CD14-positive monocyte (primary cell): ENCODE measurements around the gene SEPTIN6. TPM values are rescaled to one million over a fixed set of nuclear protein-coding genes. Genes with fewer than 3 reads are reported as not detected.

Source experiments
- DNase-seq, 3 donors: peaks; one replicate each; pipeline ENCODE4 v3.0.0-alpha.2; 2011 to 2022
- H2AFZ ChIP-seq: 2 replicates; pipeline ENCODE4 v1.6.0; 2012; ENCODE audit warnings: mild to moderate bottlenecking, low read depth, low read length, inconsistent platforms; ENCODE audit not compliant: insufficient read depth, poor library complexity, severe bottlenecking
- H3K27ac ChIP-seq, 2 donors: 1 replicate in 1 of 2; 2 replicates in 1 of 2; pipeline ENCODE4 v1.5.1; 2012 to 2013; ENCODE audit warnings: low read length in 2 of 2, control low read depth in 1 of 2, inconsistent platforms in 1 of 2, low read depth in 1 of 2, mild to moderate bottlenecking in 1 of 2
- H3K27me3 ChIP-seq, 2 donors: one replicate each; pipeline versions ENCODE4 v1.6.0 to v1.6.1; 2011 to 2013; ENCODE audit warnings: low read length in 2 of 2; ENCODE audit not compliant: control insufficient read depth in 2 of 2, insufficient read depth in 2 of 2
- H3K36me3 ChIP-seq, 2 donors: replicated peaks in 1 of 2; 1 replicate in 1 of 2; 2 replicates in 1 of 2; pipeline versions ENCODE4 v1.5.1 to v1.6.1; 2012 to 2013; ENCODE audit warnings: low read length in 2 of 2, control low read depth in 1 of 2, inconsistent platforms in 1 of 2, mild to moderate bottlenecking in 1 of 2; ENCODE audit not compliant: insufficient read depth in 2 of 2, control insufficient read depth in 1 of 2
- H3K4me1 ChIP-seq, 2 donors: 1 replicate in 1 of 2; 2 replicates in 1 of 2; pipeline versions ENCODE4 v1.5.1 to v1.6.1; 2012 to 2013; ENCODE audit warnings: low read length in 2 of 2, control low read depth in 1 of 2, inconsistent platforms in 1 of 2, mild to moderate bottlenecking in 1 of 2, moderate library complexity in 1 of 2; ENCODE audit not compliant: insufficient read depth in 2 of 2, control insufficient read depth in 1 of 2
- H3K4me2 ChIP-seq: replicated peaks from 2 replicates; pipeline ENCODE3; 2012; ENCODE audit warnings: low read length, moderate library complexity, mild to moderate bottlenecking; ENCODE audit not compliant: poor library complexity, severe bottlenecking; ENCODE audit errors: extremely low read depth
- H3K4me3 ChIP-seq, 3 experiments: fragments of 200-600 bp in 1 of 3; sonication (generic) in 1 of 3; replicated peaks in 1 of 3; 1 replicate in 2 of 3; 2 replicates in 1 of 3; pipeline ENCODE4 v1.5.1; 2011 to 2013; ENCODE audit warnings: low read length in 3 of 3, mild to moderate bottlenecking in 3 of 3, control low read depth in 2 of 3, low read depth in 2 of 3, inconsistent platforms in 1 of 3, moderate library complexity in 1 of 3
- H3K79me2 ChIP-seq: 2 replicates; pipeline ENCODE4 v1.6.0; 2012; ENCODE audit warnings: mild to moderate bottlenecking, control low read depth, inconsistent platforms, low read length, moderate library complexity; ENCODE audit not compliant: insufficient read depth
- H3K9ac ChIP-seq: 2 replicates; pipeline ENCODE4 v1.6.0; 2017; ENCODE audit warnings: low read length, mild to moderate bottlenecking; ENCODE audit not compliant: insufficient read depth, poor library complexity, severe bottlenecking
- H3K9me3 ChIP-seq, 2 donors: replicated peaks in 1 of 2; 1 replicate in 1 of 2; 2 replicates in 1 of 2; pipeline versions ENCODE4 v1.5.1 to v1.6.1; 2012 to 2013; ENCODE audit warnings: low read length in 2 of 2, control low read depth in 1 of 2; ENCODE audit not compliant: control insufficient read depth in 1 of 2, insufficient read depth in 1 of 2
- H4K20me1 ChIP-seq: 2 replicates; pipeline ENCODE4 v1.6.0; 2012; ENCODE audit warnings: mild to moderate bottlenecking, low read length, control low read depth, moderate library complexity; ENCODE audit not compliant: insufficient read depth
- H3K27ac Mint-ChIP-seq, 7 donors: one replicate each; pipeline ENCODE4 v1.8.0; 2020; ENCODE audit warnings: mild to moderate bottlenecking in 7 of 7, mixed read lengths in 7 of 7, moderate library complexity in 6 of 7, inconsistent platforms in 2 of 7
- H3K27me3 Mint-ChIP-seq, 3 donors: one replicate each; pipeline ENCODE4 v1.8.0; 2021 to 2022; ENCODE audit warnings: low read depth in 3 of 3, mild to moderate bottlenecking in 3 of 3, mixed read lengths in 3 of 3, moderate library complexity in 3 of 3, inconsistent platforms in 1 of 3
- H3K36me3 Mint-ChIP-seq, 2 donors: one replicate each; pipeline ENCODE4 v1.8.0; 2020; ENCODE audit warnings: mixed read lengths in 2 of 2, inconsistent platforms in 1 of 2, mild to moderate bottlenecking in 1 of 2
- H3K4me1 Mint-ChIP-seq: one replicate; pipeline ENCODE4 v1.8.0; 2020; ENCODE audit warnings: mild to moderate bottlenecking, mixed read lengths
- H3K4me3 Mint-ChIP-seq, 2 donors: one replicate each; pipeline ENCODE4 v1.8.0; 2020; ENCODE audit warnings: mild to moderate bottlenecking in 2 of 2, mixed read lengths in 2 of 2, moderate library complexity in 1 of 2
- H3K9me3 Mint-ChIP-seq, 7 donors: one replicate each; pipeline ENCODE4 v1.8.0; 2020 to 2022; ENCODE audit warnings: mixed read lengths in 7 of 7, mild to moderate bottlenecking in 6 of 7, moderate library complexity in 6 of 7, inconsistent platforms in 2 of 7
- CTCF ChIP-seq: fragments of 200-600 bp; IDR thresholded peaks from one replicate; pipeline ENCODE4 v1.8.0; 2022; ENCODE audit warnings: antibody characterized with exemption, mild to moderate bottlenecking
- WGBS: methylation state at CpG from one replicate; pipeline ENCODE4 v1.1.5; 2013; ENCODE audit warnings: missing lambda C conversion rate; ENCODE audit not compliant: insufficient coverage; 5-methylcytosine and 5-hydroxymethylcytosine counted together
- intact Hi-C, 2 donors: fragments of 100-400 bp; cut with micrococcal nuclease; formaldehyde crosslinking; loops; one replicate each; pipeline versions ENCODE4 v1.15.0 to v1.15.1; 2023
- polyA plus RNA-seq, 3 donors: library from polyadenylated mRNA; depleted of rRNA in 1 of 3; unstranded in 2 of 3; stranded (reverse) in 1 of 3; fragments of 300-500 nt in 2 of 3; fragments of >200 nt in 1 of 3; fragmentation: Illumina TruSeq in 2 of 3; gene quantifications; 1 replicate in 2 of 3; 2 replicates in 1 of 3; pipeline ENCODE4 v1.2.3, GENCODE V29; 2012 to 2021

SEPTIN6 gene
- polyA plus RNA-seq, 3 donors, result 21.8 to 52.7 (median 31.1) TPM

DNA sequence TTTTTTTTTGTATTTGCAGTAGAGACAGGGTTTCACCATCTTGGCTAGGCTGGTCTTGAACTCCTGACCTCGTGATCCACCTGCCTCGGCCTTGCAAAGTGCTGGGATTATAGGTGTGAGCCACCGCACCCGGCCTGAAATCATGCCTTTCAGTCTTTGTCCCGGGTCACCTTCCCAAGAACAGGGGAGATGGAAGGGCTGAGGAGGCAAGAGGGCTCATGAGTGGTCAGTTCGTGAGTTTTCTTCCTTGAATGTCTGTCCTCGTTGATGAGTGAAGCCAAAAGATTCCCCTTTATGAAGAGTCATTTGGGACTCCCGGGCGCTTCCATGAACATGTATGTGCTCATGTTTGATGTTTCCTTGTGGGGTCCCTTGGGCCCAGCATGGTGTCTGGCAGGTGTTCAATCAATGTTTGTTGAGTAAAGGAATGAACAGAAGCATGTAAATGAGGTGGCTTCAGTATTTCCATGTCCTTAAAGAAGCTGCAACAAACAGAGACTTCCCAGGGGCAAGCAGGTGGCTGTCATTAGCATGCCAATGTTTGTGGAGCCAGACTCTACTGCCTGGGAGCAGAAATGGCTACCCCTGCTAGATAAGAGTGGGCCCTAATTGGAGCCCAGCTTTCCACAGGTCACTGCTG is 3.4 kb upstream of the SEPTIN6 start:
- Histone ChIP-seq H3K4me2 (no peak overlapping the region), H2AFZ (no peak overlapping the region), H3K4me3 (no peak overlapping the region), H3K27me3 (no peaks in the 10 kb centered on the region), H3K9ac (no peak overlapping the region), H3K79me2 (peaks cover 10% of the 10 kb centered on the region), H3K27ac (no peak overlapping the region), H3K4me1 (peaks cover 15% of the 10 kb centered on the region in 2 donors), H4K20me1 (no peaks in the 10 kb centered on the region), H3K9me3 (no peaks in the 10 kb centered on the region), H3K36me3 (no peaks in the 10 kb centered on the region)
- DNase-seq, result no peak
- Mint-ChIP-seq H3K4me1 (peaks cover 7% of the 10 kb centered on the region), H3K4me3 (no peak overlapping the region), H3K9me3 (peaks cover 0 to 4% (median 0%) of the 10 kb centered on the region in 7 donors), H3K27ac (peak overlapping the region in 1 of 7 donors; percentile 8), H3K27me3 (peaks cover 2 to 23% (median 5%) of the 10 kb centered on the region in 3 donors), H3K36me3 (no peaks in the 10 kb centered on the region)
- TF ChIP-seq CTCF, result no peak
- intact Hi-C loops, result loop anchor here in 1 of 2 donors (10.0 kb wide), 2 partner anchors 58 to 92 kb away; partner anchors contain the start of genes NKRF and SOWAHD
- WGBS, result no CpG with 5 or more reads among the region's 9 CpGs

DNA sequence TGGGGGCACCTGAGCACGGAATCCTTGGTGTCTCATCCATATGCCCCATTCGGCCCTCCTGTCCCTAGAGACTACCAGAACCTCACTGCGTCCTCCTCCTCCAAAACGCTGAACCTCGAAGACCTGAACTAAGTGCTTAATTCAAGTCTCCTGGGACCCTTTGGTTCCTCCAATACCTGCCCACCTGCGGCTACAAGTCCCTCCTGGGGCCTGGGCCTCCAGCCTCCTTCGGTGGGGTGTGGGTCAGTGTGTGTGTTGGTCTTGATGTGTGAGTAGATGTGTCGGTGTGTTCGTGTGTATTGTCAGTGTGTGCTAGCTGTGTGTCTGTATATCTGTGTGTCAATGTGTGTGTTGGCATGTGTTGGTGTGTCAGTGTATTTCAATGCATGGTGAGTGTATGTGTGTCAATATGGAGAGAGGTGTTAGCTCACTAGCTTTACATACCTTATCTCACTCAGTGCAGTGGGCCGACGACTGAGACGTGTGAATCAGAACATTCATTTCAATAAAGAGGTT is 2.6 kb upstream of the SEPTIN6 start:
- no peak for TF ChIP-seq CTCF
- H3K4me3 Mint-ChIP-seq, result no peak overlapping the region
- Histone ChIP-seq H3K27me3 (no peaks in the 10 kb centered on the region), H3K36me3 (no peaks in the 10 kb centered on the region), H4K20me1 (no peaks in the 10 kb centered on the region), H3K79me2 (peaks cover 18% of the 10 kb centered on the region), H3K4me2 (no peak overlapping the region), H2AFZ (no peak overlapping the region), H3K27ac (no peak overlapping the region), H3K4me3 (no peak overlapping the region), H3K4me1 (peaks cover 22 to 23% of the 10 kb centered on the region in 2 donors), H3K9me3 (no peaks in the 10 kb centered on the region), H3K9ac (no peak overlapping the region)
- intact Hi-C loops, result loop anchor here in 1 of 2 donors (10.0 kb wide), 2 partner anchors 59 to 91 kb away; partner anchors contain the start of genes NKRF and SOWAHD
- H3K27me3 Mint-ChIP-seq, result peaks cover 2 to 21% (median 5%) of the 10 kb centered on the region in 3 donors
- DNase-seq, result no peak
- peak overlapping the region in 1 of 7 donors; percentile 30 for H3K27ac Mint-ChIP-seq
- H3K9me3 Mint-ChIP-seq, result peaks cover 0 to 4% (median 0%) of the 10 kb centered on the region in 7 donors
- peaks cover 15% of the 10 kb centered on the region for H3K4me1 Mint-ChIP-seq
- WGBS, result no CpG with 5 or more reads among the region's 12 CpGs
- no peaks in the 10 kb centered on the region for H3K36me3 Mint-ChIP-seq
